Measurements from ENCODE around the gene GPS2.
A peak's percentile ranks its signal among the peaks of the same experiment; 100 is the strongest.

GPS2 gene, protein sequence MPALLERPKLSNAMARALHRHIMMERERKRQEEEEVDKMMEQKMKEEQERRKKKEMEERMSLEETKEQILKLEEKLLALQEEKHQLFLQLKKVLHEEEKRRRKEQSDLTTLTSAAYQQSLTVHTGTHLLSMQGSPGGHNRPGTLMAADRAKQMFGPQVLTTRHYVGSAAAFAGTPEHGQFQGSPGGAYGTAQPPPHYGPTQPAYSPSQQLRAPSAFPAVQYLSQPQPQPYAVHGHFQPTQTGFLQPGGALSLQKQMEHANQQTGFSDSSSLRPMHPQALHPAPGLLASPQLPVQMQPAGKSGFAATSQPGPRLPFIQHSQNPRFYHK

DNA sequence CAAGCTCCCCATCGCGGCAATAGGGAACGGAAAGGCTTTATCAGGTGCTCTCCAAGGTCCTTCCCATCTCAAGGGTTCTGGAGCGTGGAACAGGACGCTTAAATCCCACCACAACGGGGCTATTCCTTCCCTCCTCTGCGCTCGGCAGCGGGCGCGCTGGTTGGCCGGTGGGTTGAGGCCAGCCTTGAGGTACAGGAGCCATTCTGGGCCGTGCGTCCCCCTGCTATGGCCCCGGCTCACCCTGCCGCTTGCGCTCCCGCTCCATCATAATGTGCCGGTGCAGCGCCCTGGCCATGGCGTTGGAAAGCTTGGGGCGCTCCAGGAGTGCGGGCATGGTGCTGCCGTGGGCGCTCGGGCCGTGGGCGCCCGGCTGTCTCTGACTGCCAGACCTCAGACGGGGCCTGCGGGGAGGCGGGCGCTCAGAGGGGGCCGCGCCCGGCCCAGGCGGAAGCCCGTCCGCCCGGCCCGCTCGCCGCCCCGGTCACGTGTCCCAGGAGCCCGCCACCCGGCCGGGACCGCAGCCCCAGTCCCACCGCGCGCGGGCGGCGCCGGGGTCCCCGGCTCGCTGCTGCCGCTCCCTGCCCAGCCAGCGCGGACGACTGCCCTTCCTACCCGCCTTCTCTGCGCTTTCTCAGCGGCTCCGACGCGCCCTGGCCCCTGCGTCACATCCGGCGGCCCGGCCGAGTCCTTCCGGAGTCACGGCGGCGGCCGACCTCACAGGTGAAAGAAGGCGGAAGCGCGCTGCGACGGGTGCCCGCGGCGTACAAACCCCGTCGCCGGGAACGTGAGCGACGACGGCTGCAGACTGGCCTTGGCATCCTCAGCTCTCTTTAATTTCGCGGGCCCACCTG lies at the start of gene GPS2:
TSS of gene GPS2 (minus strand) at position 642 of the 851 bp plus-strand sequence. CDS start at position 334, 308 bp downstream.
- DNase-seq (ENCODE audit: low read depth in 3 of 3, low spot score in 1 of 3): peak; percentile 68 to 91 (median 80)

DNA sequence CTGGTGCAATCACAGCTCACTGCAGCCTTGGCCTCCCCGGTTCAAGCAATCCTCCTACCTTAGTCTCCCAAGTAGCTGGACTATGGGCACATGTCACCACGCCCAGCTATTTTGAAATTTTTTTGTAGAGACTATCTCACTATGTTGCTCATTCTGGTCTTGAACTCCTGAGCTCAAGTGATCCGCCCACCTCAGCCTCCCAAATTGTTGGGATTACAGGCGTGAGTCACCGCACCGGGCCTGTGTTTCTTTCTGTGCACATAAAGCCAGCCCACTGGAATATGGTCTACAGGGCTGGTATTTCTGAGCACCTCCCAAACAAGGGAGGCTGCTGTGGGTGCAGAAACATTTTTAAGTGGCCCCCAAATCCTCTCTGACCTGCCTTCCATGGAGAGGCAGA lies 48.2 kb upstream of the GPS2 start:
- no peak for DNase-seq (ENCODE audit: low read depth in 3 of 3, low spot score in 1 of 3)

DNA sequence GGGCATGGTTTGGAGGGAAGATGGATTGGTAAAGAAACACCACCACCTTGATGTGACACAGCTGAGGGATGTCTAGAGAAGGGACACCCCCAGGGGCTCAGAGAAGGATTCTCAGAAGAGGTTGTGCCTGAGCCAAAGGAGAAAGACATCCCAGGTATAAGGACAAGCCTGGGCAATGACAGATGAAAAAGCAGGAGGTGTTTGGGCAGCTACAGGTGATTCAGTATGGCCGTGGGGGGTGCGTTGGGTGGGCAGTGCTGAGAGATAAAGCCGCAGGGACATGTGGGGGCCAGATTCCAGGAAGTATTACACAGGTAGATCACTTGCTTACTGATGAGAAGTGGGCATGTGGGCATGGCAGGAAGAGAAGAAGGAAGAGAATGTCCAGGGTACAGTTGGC lies 46.7 kb upstream of the GPS2 start:
- DNase-seq (ENCODE audit: low read depth in 3 of 3, low spot score in 1 of 3): no peak

DNA sequence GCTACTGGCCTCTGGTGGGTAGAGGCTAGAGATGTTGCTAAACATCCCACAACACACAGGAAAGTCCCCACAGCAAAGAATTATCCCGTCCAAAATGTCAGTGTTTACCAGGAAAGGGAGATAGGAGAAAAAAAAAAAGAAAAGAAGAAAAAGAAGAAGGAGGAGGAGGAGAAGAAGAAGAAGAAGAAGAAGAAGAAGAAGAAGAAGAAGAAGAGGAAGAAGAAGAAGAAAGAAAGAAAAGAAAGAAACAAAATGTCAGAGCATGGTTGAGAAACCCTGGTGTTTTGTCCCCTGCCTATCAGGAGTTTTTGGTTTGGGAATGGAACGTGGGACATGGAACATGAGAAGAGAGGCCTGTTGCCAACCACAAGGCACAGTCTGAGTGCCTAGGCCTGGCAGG lies 42.2 kb upstream of the GPS2 start:
- no peak for DNase-seq (ENCODE audit: low read depth in 3 of 3, low spot score in 1 of 3)

DNA sequence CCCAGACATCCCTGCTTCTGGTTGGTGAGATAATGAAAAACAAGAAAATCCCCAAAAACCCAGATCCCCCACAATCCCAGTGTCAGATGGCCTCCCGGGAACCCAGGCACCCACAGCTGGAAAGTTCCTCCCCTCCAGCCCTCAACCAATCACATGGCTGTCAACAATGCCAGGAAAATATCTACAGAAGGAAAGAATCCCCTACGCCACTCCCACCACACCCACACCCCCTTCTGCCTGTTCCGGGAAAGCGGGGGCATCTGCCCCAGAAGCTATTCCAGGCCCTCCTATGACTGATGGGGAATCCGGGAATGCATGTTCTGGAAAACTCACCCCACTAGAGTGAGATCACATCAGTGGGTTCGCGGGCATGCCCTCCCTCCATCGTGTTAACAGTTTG lies 41.6 kb upstream of the GPS2 start:
- no peak for DNase-seq (ENCODE audit: low read depth in 3 of 3, low spot score in 1 of 3)

DNA sequence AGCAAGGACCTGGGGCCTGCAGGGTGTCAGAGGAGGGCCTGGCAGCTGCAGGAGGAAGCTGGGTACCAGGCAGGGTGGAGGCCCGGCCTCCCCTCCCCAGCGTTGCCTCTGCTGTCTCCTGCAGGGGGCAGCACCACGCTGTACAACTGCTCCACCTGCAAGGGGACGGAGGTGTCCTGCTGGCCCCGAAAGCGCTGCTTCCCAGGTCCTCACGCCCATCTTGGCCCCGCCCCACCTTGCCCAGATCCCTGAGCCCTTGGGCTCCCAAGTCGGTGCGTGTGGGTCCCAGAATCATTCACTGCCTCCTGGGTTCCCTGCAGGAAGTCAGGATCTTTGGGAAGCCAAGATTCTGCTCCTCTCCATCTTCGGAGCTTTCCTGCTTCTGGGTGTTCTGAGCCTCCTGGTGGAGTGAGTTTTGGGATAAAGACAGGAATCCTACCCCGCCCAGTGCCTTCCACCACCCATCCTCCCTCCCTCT lies 41.0 kb upstream of the GPS2 start:
- DNase-seq (ENCODE audit: low read depth in 3 of 3, low spot score in 1 of 3): peak; percentile 67 to 77 (median 73)

DNA sequence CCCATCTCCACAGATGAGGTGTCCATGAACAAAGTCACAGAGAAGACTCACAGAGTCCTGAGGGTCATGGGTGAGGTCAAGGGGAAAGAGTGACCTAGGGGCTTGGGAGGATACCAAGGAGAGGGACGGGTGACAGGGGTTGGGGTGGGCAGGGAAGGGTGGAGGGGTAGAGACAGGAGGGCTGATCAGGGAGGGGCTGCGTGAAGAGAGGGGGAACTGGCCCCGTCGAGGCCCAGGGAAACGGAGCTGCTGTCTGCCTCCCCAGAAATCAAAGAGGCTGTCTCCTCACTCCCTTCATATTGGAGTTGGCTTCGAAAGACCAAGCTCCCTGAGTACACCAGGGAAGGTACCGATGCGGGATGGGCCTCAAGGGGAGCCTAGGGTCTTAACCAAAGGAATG lies 40.4 kb upstream of the GPS2 start:
- DNase-seq (ENCODE audit: low read depth in 3 of 3, low spot score in 1 of 3): no peak

DNA sequence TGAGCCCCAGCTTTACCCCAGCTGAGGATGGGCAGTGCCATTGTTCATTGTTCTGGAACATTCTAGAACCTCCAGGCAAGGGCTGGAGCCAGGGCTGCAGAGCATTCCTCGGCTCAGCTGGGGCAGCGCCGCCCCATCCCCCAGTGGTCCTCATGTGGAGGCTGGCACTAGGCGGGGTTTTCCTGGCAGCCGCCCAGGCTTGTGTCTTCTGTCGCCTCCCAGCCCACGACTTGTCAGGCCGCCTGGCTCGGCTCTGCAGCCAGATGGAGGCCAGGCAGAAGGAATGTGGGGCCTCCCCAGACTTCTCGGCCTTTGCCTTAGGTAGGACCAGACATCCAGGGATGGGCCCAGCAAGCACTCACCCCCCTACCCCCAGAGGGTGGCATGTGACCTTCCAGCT lies 39.9 kb upstream of the GPS2 start, which contains the start of gene TMEM95:
TSS of gene TMEM95 (plus strand) at position 104 of the 400 bp plus-strand sequence. CDS start at position 153, 49 bp downstream.
- no peak for DNase-seq (ENCODE audit: low read depth in 3 of 3, low spot score in 1 of 3)

DNA sequence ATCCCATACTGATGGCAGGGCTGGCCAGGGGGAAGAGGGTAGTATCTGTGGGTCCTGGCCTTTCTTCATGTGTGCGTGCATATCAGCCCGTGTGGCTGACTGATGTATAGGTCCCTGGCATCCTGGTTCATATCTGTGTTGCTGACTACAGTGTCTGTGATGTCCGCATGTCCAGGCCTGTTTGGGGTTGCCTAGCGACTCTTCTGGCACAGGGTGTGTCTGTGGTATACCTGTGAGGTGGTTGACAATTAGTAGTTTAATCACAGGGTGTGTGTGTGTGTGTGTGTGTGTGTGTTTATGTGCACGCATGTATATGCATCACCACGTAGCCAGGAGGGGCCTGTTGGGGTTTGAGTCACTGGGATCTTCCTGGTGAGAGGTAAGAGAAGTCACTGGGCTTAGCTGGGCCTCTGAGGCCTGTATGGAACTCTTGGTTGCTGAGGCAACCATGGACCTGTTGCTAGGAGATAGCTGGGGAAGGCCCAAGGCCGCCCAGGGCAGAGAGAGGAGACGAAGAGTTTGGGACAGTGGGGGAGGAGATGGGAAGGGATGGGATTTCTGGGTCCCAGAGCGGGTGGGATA lies 39.2 kb upstream of the GPS2 start:
- DNase-seq (ENCODE audit: low read depth in 3 of 3, low spot score in 1 of 3): no peak

DNA sequence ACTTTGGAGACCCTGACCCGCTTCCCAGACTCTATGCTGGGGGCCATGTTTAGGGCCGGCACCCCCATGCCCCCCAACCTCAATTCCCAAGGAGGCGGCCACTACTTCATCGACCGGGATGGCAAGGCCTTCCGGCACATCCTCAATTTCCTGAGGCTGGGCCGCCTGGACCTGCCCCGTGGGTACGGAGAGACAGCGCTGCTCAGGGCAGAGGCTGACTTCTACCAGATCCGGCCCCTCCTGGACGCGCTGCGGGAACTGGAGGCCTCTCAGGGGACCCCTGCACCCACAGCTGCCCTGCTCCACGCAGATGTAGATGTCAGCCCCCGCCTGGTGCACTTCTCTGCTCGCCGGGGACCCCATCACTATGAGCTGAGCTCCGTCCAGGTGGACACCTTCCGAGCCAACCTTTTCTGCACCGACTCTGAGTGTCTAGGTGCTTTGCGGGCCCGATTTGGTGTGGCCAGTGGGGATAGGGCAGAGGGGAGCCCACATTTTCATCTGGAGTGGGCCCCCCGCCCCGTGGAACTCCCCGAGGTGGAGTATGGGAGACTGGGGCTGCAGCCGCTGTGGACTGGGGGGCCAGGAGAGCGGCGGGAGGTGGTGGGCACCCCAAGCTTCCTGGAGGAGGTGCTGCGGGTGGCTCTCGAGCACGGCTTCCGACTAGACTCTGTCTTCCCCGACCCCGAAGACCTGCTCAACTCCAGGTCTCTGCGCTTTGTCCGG lies 37.9 kb upstream of the GPS2 start:
- DNase-seq (ENCODE audit: low read depth in 3 of 3, low spot score in 1 of 3): no peak

DNA sequence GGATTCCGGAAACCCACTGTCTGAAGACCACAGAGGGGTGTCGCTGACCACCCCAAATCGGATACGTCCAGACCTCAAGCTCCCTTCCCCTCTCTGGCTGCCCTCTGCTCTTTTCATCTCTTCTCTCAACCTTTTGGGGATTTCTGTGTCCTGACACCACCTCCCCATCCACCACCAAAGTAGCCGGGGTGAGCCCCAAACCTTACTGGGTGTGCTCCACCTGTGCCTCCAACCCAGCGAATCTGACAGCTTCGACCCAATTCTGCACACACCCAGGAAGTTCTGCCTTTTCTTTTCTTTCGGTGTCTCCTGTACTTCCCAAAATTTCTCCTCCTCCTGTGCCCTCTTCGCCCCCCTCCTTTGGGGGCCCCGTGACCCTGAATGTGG lies 37.3 kb upstream of the GPS2 start:
- no peak for DNase-seq (ENCODE audit: low read depth in 3 of 3, low spot score in 1 of 3)

DNA sequence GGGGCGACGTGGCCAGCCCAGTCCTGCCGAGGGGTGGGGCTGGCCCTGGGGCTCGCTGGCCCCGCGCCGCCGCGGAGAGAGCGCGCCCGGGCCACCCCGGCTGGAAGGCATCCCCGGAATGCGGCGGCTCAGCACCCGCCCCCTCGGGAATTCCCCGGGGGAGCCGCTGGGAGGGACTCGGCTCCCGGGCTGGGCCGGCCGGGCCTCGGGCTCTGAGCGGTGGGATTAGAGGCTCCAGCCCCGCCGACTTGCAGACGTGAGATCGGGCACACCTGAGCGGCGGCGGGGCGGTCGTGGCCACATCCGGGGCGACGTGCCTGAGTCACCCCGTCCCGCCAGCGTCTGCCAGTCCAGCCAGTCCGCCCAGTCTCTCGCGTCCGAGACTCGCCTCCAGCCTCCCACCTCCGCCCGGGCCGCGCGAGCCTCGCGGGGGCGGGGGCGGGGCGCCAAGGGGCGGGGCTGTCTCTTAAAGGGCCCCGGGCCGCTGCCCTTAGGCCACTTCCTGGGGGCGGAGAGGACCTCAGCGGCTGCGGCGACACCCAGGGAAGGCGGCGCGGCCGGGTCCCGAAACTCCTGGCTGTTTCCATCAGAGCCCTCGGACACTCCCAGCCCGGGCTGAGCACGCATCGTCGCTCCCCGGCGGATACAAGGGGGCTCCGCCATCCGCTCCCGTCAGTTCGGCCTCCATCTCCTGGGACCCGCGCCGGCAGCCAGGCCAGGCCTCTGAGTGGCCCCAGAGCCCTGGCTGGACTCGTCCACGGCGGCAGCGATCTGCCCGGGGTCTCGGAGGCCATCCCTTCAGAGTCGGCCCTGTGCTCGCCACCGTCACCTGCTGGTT lies 36.7 kb upstream of the GPS2 start, which contains the start of gene KCTD11:
TSS of gene KCTD11 (plus strand) at position 498 of the 838 bp plus-strand sequence.
- DNase-seq (ENCODE audit: low read depth in 3 of 3, low spot score in 1 of 3): peak; percentile 46 to 57 (median 56)

DNA sequence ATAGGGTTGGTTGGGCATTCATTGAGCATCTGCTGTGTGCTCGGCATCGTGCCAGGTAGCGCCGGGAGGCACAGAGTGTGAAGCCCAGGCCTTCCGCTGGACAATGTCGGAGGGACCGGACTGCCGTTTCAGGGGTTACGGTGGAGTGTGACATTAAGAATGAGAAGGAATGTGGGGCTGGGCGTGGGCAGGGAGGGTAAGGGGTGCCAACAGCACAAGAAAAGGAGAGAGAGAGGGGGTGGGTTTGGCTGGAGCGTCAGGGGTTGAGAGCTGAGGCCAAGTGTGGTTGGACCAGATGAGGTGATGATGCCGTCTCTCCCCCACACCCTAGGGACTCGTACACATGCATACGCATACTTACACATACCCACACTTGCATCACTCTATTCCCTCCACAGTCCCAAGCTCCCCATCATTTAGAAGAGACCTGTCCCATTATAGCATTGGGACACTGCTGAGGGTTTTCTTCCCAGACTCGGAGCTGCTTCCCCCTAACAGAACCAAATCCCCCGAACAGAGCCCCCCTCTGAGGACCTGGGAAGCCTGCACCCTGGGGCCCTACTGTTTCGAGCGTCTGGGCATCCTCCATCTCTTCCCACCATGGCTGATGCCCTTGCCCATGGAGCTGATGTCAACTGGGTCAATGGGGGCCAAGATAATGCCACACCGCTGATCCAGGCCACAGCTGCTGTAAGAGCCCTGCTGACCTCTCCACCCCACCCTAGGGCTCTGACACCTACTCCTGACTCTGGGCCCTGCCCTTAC lies 33.5 kb upstream of the GPS2 start:
- DNase-seq (ENCODE audit: low read depth in 3 of 3, low spot score in 1 of 3): no peak

DNA sequence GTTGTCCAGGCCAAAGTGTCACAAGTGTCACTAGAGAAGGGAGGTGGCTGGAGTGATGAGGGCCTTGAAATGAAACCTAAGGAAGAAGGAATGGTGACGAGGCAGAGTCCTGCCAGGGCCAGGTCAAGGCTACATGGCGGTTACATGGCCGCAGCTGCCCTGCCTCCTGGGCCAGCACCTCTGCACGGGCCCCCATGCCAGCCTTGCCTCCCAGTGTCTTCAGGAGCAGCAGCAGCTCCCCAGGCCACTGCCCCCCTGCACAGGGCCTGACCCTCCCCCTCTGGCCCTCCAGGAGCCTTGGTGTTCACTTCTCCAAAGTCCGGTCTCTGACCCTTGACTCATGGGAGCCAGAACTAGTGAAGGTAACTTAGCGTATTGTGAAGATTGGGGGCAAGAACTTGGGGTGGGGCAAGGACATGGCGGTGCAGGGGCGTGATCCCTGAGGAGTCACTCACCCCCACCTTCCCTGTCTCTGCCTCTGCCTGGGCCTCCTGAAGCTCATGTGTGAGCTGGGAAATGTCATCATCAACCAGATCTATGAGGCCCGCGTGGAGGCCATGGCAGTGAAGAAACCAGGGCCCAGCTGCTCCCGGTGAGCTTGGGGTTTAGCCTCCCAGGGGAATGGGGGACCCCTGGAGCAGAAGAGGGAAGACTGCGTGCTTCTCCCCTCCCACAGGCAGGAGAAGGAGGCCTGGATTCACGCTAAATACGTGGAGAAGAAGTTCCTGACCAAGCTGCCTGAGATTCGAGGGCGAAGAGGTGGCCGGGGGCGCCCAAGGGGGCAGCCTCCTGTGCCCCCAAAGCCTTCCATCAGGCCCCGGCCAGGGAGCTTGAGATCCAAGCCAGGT lies 32.7 kb upstream of the GPS2 start:
- DNase-seq (ENCODE audit: low read depth in 3 of 3, low spot score in 1 of 3): no peak

DNA sequence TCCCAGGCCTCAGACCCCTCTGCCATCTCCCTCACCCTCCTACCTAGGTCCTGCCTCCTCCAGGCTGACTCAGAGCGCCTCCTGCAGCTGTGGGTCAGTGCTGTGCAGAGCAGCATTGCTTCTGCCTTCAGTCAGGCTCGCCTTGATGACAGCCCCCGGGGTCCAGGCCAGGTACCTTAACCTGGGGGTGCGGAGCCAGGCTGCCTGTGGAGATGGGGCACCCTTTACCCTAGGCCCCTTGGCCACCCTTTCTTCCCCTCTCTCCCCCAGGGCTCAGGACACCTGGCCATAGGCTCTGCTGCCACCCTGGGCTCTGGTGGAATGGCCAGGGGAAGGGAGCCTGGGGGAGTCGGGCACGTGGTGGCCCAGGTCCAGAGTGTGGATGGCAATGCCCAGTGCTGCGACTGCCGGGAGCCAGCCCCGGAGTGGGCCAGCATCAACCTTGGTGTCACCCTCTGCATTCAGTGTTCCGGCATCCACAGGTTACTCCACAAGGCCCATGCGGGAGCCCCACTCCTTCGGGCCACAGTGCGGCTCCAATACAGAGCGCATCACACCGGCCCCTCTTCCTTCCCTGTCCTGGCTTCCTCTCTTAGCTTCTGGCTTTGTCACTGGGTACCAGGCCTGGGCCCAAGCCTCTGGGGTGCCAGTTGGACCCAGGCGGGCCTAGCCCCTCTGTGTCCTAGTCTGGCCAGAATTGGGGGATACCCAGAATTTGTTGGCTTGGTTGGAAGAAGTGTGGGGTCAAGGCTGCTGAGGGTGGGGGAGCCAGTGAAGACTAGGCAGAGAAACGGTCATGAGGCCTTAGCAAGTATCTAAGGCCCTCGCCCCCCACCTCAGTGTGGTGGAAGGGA lies 31.8 kb upstream of the GPS2 start:
- no peak for DNase-seq (ENCODE audit: low read depth in 3 of 3, low spot score in 1 of 3)

DNA sequence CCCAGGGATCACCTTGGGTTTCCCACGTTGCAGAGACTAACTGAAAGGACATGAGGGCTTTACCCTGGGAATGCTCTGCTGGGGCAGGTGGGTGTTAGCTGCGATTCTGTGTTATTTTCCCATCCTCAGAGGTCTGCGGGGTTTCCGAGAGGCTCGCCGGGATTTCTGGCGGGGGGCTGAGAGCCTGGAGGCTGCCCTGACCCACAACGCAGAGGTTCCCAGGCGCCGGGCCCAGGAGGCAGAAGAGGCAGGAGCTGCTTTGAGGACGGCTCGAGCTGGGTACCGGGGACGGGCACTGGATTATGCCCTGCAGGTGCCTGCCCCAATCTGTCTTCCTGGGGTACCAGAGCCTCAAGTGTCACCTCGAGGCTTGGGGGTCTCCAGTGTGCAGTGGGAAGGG lies 28.1 kb upstream of the GPS2 start:
- no peak for DNase-seq (ENCODE audit: low read depth in 3 of 3, low spot score in 1 of 3)

DNA sequence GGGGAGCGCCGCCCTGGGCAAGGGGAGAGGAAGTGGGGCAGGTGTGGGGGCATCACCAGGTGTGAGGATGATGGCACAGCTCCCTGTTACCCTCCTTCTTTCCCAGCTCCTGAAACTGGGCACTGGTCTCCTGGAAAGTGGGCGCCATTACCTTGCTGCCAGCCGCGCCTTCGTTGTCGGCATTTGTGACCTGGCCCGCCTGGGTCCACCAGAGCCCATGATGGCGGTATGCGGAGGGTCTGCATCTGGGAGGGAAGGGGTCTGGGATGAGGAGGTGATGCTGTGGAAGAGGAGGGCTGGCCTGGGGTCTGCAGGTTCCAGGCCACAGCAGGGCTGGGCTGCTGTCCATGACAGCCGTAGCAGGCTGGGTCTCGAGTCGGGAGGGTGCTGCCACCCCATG lies 26.7 kb upstream of the GPS2 start:
- no peak for DNase-seq (ENCODE audit: low read depth in 3 of 3, low spot score in 1 of 3)

DNA sequence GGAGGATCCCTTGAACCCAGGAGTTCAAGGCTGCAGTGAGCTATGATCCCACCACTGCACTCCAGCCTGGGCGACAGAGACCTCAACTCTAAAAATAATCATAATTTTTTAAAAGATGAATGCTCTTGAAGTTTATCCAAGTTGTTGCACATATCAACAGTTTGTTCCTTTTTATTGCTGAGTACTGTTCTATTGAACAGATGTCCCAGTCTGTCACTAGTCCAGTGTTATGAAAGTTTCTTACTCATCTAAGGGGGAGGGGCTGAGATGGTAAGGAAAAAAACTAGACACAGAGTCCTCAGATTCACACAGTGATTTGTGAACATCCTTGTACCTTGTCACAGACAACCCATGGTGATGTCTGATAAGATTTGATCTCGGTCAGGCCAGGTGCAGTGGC lies 25.0 kb upstream of the GPS2 start:
- DNase-seq (ENCODE audit: low read depth in 3 of 3, low spot score in 1 of 3): no peak
